Measurements from ENCODE around the gene DGCR2.

DGCR2 gene, protein sequence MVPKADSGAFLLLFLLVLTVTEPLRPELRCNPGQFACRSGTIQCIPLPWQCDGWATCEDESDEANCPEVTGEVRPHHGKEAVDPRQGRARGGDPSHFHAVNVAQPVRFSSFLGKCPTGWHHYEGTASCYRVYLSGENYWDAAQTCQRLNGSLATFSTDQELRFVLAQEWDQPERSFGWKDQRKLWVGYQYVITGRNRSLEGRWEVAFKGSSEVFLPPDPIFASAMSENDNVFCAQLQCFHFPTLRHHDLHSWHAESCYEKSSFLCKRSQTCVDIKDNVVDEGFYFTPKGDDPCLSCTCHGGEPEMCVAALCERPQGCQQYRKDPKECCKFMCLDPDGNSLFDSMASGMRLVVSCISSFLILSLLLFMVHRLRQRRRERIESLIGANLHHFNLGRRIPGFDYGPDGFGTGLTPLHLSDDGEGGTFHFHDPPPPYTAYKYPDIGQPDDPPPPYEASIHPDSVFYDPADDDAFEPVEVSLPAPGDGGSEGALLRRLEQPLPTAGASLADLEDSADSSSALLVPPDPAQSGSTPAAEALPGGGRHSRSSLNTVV

DNA sequence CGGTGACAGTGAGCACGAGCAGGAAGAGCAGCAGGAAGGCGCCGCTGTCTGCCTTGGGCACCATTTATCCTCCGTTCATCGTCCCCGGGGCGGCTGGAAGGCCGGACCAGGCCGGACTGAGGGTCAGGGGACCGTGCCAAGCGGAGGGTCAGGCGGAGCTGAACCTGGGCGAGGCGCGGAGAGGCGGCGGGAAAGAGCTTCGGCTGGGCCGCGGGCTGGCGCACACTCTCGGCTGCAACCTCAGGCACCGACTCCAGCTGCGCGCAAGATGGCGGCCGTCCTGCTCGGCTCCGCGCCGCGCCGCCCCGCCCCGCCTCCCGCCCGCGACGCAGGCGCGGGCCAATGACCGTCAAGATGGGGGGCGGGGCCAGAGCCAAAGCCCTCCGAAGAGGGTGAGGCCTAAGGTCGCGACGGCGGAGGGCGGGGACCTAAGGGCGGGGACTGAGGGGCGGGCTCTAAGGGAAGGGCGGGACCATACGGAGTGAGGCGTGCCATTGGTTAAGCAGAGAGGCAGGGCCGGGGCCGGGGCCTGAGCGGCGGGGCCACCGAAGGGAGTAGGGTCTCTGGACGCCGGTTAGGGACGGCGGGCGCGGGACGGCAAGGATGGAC is at the start of gene DGCR2:
Gene DGCR2 (minus strand): TSS at position 270 of the 609 bp plus-strand sequence. CDS start 206 bp downstream, at position 64.
- DNase-seq (ENCODE audit: low read depth in 2 of 2): peak; percentile 96 to 97
- peak within 1 kb of the TSS; percentile 89 to 96 for H3K4me3 ChIP-seq (replicated peaks in 1 of 2; ENCODE audit: low read depth in 2 of 2, low read length in 2 of 2)
- TF ChIP-seq, protein P1, sequence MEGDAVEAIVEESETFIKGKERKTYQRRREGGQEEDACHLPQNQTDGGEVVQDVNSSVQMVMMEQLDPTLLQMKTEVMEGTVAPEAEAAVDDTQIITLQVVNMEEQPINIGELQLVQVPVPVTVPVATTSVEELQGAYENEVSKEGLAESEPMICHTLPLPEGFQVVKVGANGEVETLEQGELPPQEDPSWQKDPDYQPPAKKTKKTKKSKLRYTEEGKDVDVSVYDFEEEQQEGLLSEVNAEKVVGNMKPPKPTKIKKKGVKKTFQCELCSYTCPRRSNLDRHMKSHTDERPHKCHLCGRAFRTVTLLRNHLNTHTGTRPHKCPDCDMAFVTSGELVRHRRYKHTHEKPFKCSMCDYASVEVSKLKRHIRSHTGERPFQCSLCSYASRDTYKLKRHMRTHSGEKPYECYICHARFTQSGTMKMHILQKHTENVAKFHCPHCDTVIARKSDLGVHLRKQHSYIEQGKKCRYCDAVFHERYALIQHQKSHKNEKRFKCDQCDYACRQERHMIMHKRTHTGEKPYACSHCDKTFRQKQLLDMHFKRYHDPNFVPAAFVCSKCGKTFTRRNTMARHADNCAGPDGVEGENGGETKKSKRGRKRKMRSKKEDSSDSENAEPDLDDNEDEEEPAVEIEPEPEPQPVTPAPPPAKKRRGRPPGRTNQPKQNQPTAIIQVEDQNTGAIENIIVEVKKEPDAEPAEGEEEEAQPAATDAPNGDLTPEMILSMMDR (IDR thresholded peaks at IDR 0.05; ENCODE audit: low read depth, low read length): no peak

DNA sequence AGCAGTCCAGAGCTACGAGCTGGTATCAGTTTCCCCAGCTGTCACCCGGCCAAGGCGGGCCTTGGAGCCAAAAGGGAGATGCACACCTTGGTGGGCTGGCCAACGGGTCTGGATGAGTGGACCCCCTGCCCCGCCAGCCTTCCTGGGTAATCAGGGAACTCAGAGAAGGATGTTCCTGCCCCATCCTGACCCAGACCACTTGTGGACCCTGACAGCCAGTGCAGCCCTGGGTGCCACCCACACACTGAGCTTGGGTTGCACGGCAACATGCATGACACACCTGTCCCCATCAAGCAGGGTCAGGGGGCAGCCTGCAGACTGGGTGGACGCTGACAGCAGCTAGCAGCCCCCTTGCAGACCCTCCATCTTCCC is 47.7 kb upstream of the DGCR2 start:
- TF ChIP-seq, protein P1 (IDR thresholded peaks at IDR 0.05; ENCODE audit: low read depth, low read length): no peak
- no peak overlapping the region for H3K4me3 ChIP-seq (replicated peaks in 1 of 2; ENCODE audit: low read depth in 2 of 2, low read length in 2 of 2)
- no peak for DNase-seq (ENCODE audit: low read depth in 2 of 2)

DNA sequence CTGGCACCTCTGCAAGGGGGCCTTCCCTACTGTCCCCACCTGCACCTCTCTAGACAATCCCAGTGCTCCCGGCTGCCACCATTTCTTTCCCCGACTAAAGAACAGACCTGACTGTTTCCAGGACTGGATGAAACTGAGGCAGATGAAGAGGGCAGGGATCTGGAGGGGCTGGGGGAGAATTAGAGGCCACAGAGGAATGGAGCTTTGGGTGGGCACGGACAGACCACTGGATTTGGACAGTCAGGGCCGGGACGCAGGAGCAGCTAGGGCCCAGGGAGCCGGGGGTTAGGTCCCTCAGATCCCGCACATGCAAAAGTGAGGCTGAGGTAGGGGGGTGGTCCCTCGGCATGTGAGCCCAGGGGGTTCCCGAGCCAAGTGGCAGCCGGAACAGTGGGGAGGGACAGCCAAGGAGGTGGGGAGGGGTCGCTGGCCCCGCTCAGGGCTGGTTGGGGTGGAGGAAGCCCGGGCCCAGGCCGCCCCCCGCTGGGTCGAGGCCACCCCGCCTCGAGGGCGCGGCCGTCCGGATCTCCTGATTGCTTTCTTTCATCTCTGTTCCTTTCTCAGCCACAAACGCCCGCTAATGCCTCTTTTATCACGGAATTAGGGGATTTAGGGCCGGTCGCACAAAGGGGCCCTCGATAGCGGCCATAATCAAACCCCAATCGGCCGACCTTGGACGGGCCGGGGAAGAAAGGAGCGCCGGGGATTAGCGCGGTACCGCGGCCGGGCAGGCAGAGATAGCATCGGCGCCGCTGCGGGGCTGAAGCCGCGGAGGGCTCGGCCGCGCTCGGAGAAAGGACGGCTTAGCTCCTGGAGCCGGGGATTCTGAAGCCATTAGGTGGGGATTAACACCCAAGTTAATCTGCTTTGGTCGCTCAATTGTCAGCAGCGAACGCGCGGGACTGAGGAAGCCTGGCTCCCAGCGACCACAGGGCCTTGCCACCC is 47.1 kb upstream of the DGCR2 start:
- H3K4me3 ChIP-seq (replicated peaks in 1 of 2; ENCODE audit: low read depth in 2 of 2, low read length in 2 of 2): peak overlapping the region; percentile 21 to 23
- TF ChIP-seq, protein P1 (IDR thresholded peaks at IDR 0.05; ENCODE audit: low read depth, low read length): no peak
- DNase-seq (ENCODE audit: low read depth in 2 of 2): no peak

DNA sequence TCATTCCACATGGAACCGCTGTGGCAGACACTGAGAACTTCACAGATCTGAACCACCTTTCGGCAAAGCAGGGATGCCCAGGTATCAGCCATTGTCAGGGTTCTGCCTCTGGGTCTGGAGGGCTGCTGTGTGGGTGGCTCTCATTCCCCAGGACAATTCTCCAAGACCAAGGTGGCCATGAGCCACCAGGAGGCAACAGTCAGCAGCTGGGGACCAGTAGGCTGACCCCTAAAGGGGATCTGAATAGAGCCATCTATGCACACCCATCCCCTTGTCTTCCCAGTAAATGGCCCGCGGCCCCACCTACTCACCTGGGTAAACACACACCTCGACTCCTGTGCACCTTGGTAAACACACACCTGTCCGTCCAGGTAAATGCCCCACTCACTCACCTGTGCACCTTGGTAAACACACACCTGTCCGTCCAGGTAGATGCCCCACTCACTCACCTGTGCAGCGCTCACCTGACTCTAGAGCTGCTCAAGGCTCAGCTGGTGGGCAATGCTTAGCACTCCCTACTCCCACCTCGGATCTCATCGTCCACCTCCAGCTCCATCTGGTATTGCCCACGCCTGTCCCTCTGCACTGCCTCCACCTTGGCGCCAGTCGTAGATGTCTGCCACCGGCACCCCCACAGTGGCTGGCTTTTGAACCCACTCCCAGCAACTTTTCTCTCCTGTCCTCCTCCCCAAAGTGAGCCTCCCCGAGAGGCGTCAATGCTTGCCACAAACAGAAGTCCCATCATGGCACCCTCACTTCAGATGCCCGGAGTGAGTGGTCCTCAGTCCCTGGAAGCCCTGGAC is 46.1 kb upstream of the DGCR2 start:
- DNase-seq (ENCODE audit: low read depth in 2 of 2): no peak
- TF ChIP-seq, protein P1 (IDR thresholded peaks at IDR 0.05; ENCODE audit: low read depth, low read length): no peak

DNA sequence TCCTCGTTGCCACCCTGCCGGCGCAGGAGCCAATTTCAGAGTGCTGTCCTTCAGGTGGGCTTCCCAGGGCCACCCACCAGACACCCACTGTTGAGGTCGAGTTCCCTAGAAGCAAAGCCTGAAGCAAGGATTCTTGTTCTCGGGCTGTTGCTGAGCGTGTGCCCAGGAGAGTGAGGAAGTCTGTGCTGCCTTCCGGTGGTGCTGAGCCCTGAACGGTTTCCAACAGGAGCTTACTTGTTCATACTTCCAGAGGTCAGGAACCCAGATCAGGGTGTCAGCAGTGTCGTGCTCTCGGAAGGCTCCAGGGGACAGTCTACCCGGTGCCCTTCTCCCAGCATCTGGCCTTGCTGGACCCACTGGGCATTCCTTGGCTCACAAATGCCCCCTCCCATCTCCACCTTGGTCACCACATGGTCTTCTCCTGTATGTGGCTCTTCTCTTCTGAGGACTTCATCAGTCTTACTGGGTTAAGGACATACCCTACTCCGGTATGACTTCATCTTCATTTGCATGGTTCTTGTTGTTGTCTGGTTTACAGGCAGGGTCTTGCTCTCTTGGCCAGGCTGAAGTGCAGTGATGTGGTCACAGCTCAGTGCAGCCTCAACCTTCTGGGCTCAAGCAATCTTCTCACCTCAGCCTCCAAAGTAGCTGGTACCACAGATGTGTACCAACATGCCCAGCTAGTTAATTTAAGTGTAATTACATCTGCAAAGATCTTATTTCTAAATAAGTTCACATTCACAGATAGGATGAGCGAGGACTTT is 45.1 kb upstream of the DGCR2 start:
- TF ChIP-seq, protein P1 (IDR thresholded peaks at IDR 0.05; ENCODE audit: low read depth, low read length): no peak
- no peak overlapping the region for H3K4me3 ChIP-seq (replicated peaks in 1 of 2; ENCODE audit: low read depth in 2 of 2, low read length in 2 of 2)
- no peak for DNase-seq (ENCODE audit: low read depth in 2 of 2)

More for the DNA sequence above, 46.1 kb upstream of the DGCR2 start:
- H3K4me3 ChIP-seq (replicated peaks in 1 of 2; ENCODE audit: low read depth in 2 of 2, low read length in 2 of 2): no peak overlapping the region
